Measurements from ENCODE around the gene RAP1A. TPM values are rescaled to one million over a fixed set of nuclear protein-coding genes. Genes with fewer than 3 reads are reported as not detected.
A peak's percentile ranks its signal among the peaks of the same experiment; 100 is the strongest.

RAP1A gene
- polyA plus RNA-seq, 3 donors: 41.2 to 79.1 (median 75.3) TPM

DNA sequence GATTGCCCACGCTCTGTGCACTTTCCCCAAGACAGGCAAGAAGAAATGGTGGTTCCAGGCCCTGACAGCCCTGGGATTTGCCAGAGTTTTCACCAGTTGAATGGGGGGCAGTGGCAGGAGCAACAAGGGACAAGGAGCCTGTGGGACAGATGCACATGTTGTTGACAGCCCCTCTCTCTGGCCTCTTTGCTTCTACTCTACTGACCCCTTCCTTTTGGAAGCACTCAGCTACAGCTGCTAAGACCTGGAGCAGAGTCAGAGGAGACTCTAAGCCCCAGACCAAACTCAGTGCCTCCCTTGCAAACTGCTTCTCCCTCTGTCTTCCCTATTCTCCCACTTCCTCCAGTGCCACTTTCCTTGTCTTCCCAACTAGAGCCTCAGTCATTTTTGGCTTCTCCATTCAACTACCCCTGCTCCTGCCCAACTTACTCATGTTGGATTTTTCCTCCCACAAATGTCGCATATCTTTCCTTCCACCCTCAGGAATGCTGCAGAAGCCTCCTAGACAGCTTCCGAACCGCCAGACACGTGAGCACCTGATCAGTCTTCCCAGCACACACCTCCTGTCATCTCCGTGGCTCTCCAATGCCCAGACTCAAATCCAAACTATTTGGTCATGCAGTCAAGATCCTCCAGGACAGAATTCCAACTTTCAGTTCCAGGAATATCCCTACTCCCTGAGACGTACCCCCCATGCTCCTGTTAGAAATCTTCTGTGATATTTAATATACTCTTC lies 110.5 kb downstream of the RAP1A start:
- Histone ChIP-seq H3K9me3 (replicated peaks in 1 of 2; ENCODE audit: control insufficient read depth in 1 of 2, insufficient read depth in 1 of 2, low read length in 2 of 2) (no peaks in the 10 kb centered on the region), H4K20me1 (ENCODE audit: insufficient read depth, low read length) (peaks cover 5% of the 10 kb centered on the region), H3K79me2 (ENCODE audit: insufficient read depth, low read length) (no peaks in the 10 kb centered on the region), H3K9ac (ENCODE audit: insufficient read depth, low read length, poor library complexity, severe bottlenecking) (no peak overlapping the region), H3K27ac (ENCODE audit: low read depth in 1 of 2, low read length in 2 of 2) (no peak overlapping the region), H3K27me3 (ENCODE audit: control insufficient read depth in 2 of 2, insufficient read depth in 2 of 2, low read length in 2 of 2) (no peaks in the 10 kb centered on the region), H3K36me3 (replicated peaks in 1 of 2; ENCODE audit: control insufficient read depth in 1 of 2, insufficient read depth in 2 of 2, low read length in 2 of 2) (peaks cover 3 to 11% of the 10 kb centered on the region in 2 donors), H2AFZ (ENCODE audit: insufficient read depth, low read depth, low read length, poor library complexity, severe bottlenecking) (no peak overlapping the region), H3K4me3 (replicated peaks in 1 of 3; ENCODE audit: low read depth in 2 of 3, low read length in 3 of 3) (no peak overlapping the region), H3K4me1 (ENCODE audit: control insufficient read depth in 1 of 2, insufficient read depth in 2 of 2, low read length in 2 of 2) (peaks cover 27 to 29% of the 10 kb centered on the region in 2 donors), H3K4me2 (replicated peaks; ENCODE audit: extremely low read depth, low read length, poor library complexity, severe bottlenecking) (no peak overlapping the region)
- Mint-ChIP-seq H3K27ac (peak overlapping the region in 5 of 7 donors; percentile 20 to 54 (median 31)), H3K27me3 (ENCODE audit: low read depth in 3 of 3) (no peaks in the 10 kb centered on the region), H3K9me3 (peaks cover 0 to 3% (median 0%) of the 10 kb centered on the region in 7 donors), H3K4me3 (no peak overlapping the region), H3K36me3 (peaks cover 27 to 36% of the 10 kb centered on the region in 2 donors), H3K4me1 (peaks cover 5% of the 10 kb centered on the region)
- TF ChIP-seq, protein P1, sequence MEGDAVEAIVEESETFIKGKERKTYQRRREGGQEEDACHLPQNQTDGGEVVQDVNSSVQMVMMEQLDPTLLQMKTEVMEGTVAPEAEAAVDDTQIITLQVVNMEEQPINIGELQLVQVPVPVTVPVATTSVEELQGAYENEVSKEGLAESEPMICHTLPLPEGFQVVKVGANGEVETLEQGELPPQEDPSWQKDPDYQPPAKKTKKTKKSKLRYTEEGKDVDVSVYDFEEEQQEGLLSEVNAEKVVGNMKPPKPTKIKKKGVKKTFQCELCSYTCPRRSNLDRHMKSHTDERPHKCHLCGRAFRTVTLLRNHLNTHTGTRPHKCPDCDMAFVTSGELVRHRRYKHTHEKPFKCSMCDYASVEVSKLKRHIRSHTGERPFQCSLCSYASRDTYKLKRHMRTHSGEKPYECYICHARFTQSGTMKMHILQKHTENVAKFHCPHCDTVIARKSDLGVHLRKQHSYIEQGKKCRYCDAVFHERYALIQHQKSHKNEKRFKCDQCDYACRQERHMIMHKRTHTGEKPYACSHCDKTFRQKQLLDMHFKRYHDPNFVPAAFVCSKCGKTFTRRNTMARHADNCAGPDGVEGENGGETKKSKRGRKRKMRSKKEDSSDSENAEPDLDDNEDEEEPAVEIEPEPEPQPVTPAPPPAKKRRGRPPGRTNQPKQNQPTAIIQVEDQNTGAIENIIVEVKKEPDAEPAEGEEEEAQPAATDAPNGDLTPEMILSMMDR (IDR thresholded peaks at IDR 0.05): no peak
- no peak for DNase-seq
- intact Hi-C loops (cut with micrococcal nuclease): loop anchor here (10.0 kb wide), 4 partner anchors 115 to 765 kb away; partner anchors contain the start of genes ADORA3 (in 1 of the 2), DENND2D (in 1 of the 2), LRIF1 (in 1 of the 2) and RAP1A (in 1 of the 2)
- WGBS (ENCODE audit: insufficient coverage): 95% methylated on average over 6 of the region's 7 CpGs

DNA sequence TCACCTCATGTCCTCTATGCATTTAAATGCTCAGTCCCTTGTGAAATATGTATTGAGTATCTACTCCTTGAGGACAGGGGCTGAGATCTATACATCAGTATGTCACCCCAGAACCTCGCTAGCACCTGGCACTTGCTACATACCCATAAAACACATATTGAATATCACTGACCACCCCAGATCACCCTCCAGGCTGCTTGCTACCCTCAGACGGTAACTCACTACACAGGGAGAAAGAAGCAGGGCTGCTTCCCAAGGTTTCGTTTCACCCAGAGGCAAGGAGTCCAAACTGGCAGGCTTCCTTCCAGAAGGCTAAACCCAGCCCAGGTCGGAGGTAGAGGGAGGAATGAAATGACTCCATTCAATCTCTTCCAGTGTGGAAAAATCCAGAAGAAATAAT lies 111.1 kb downstream of the RAP1A start:
- DNase-seq: no peak
- H3K27me3 Mint-ChIP-seq (ENCODE audit: low read depth in 3 of 3): no peaks in the 10 kb centered on the region
- Histone ChIP-seq H3K36me3 (replicated peaks in 1 of 2; ENCODE audit: control insufficient read depth in 1 of 2, insufficient read depth in 2 of 2, low read length in 2 of 2) (peaks cover 3 to 11% of the 10 kb centered on the region in 2 donors), H3K9me3 (replicated peaks in 1 of 2; ENCODE audit: control insufficient read depth in 1 of 2, insufficient read depth in 1 of 2, low read length in 2 of 2) (no peaks in the 10 kb centered on the region), H3K4me3 (replicated peaks in 1 of 3; ENCODE audit: low read depth in 2 of 3, low read length in 3 of 3) (no peak overlapping the region), H3K27me3 (ENCODE audit: control insufficient read depth in 2 of 2, insufficient read depth in 2 of 2, low read length in 2 of 2) (no peaks in the 10 kb centered on the region), H3K79me2 (ENCODE audit: insufficient read depth, low read length) (no peaks in the 10 kb centered on the region), H3K9ac (ENCODE audit: insufficient read depth, low read length, poor library complexity, severe bottlenecking) (no peak overlapping the region), H4K20me1 (ENCODE audit: insufficient read depth, low read length) (peaks cover 5% of the 10 kb centered on the region), H2AFZ (ENCODE audit: insufficient read depth, low read depth, low read length, poor library complexity, severe bottlenecking) (no peak overlapping the region), H3K27ac (ENCODE audit: low read depth in 1 of 2, low read length in 2 of 2) (no peak overlapping the region), H3K4me1 (ENCODE audit: control insufficient read depth in 1 of 2, insufficient read depth in 2 of 2, low read length in 2 of 2) (peaks cover 33 to 34% of the 10 kb centered on the region in 2 donors), H3K4me2 (replicated peaks; ENCODE audit: extremely low read depth, low read length, poor library complexity, severe bottlenecking) (no peak overlapping the region)
- H3K4me3 Mint-ChIP-seq: no peak overlapping the region
- H3K36me3 Mint-ChIP-seq: peaks cover 27 to 36% of the 10 kb centered on the region in 2 donors
- peak overlapping the region in 1 of 7 donors; percentile 8 for H3K27ac Mint-ChIP-seq
- H3K4me1 Mint-ChIP-seq: peaks cover 5% of the 10 kb centered on the region
- intact Hi-C loops (cut with micrococcal nuclease): loop anchor here (10.0 kb wide), 4 partner anchors 116 to 766 kb away; partner anchors contain the start of genes ADORA3 (in 1 of the 2), DENND2D (in 1 of the 2), LRIF1 (in 1 of the 2) and RAP1A (in 1 of the 2)
- TF ChIP-seq, protein P1 (IDR thresholded peaks at IDR 0.05): no peak
- H3K9me3 Mint-ChIP-seq: peaks cover 0 to 3% (median 0%) of the 10 kb centered on the region in 7 donors
- no CpG with 5 or more reads among the region's 4 CpGs for WGBS (ENCODE audit: insufficient coverage)

Data from CD14-positive monocyte (primary cell).